ENCODE results near the gene PDE10A. TPM values are rescaled to one million over a fixed set of nuclear protein-coding genes. Genes with fewer than 3 reads are reported as not detected.

Gene PDE10A
- total RNA-seq, 4 donors from 2014 or later = 0.59 to 3.1 (median 2.0) TPM

- TF ChIP-seq POLR2AphosphoS5 (IDR thresholded peaks at IDR 0.05) = no peak
- TF ChIP-seq EP300 (IDR thresholded peaks at IDR 0.05) = no peak
- TF ChIP-seq CTCF (IDR thresholded peaks at IDR 0.05) = no peak
- TF ChIP-seq POLR2A (IDR thresholded peaks at IDR 0.05) = no peak
- Histone ChIP-seq H3K9me3 (no peaks in the 10 kb centered on the region), H3K36me3 (no peaks in the 10 kb centered on the region), H3K27me3 (no peaks in the 10 kb centered on the region), H3K4me1 (no peaks in the 10 kb centered on the region), H3K27ac (no peak overlapping the region), H3K4me3 (no peak overlapping the region)
- WGBS = 85% methylated on average over 3 of the region's 3 CpGs
- DNase-seq (ENCODE audit: low spot score in 2 of 2) = no peak
Observed at GRCh38 chr6:165643015-165643414, 20.0 kb downstream of the PDE10A start.

- Histone ChIP-seq H3K27ac (no peak overlapping the region), H3K4me1 (no peaks in the 10 kb centered on the region), H3K36me3 (no peaks in the 10 kb centered on the region), H3K4me3 (no peak overlapping the region), H3K27me3 (no peaks in the 10 kb centered on the region), H3K9me3 (no peaks in the 10 kb centered on the region)
- no peak for TF ChIP-seq POLR2AphosphoS5 (IDR thresholded peaks at IDR 0.05)
- no peak for TF ChIP-seq EP300 (IDR thresholded peaks at IDR 0.05)
- no peak for TF ChIP-seq CTCF (IDR thresholded peaks at IDR 0.05)
- no peak for TF ChIP-seq POLR2A (IDR thresholded peaks at IDR 0.05)
- no peak for DNase-seq (ENCODE audit: low spot score in 2 of 2)
- WGBS = 56% methylated on average over 14 of the region's 15 CpGs
Observed at GRCh38 chr6:165641672-165642156, 21.3 kb downstream of the PDE10A start.

GRCh38 chr6:165640806-165641205, 22.2 kb downstream of the PDE10A start:
- no peaks in the 10 kb centered on the region for H3K27me3 ChIP-seq
- DNase-seq (ENCODE audit: low spot score in 2 of 2) = no peak
- 72% methylated on average over 4 of the region's 4 CpGs for WGBS
- H3K27ac ChIP-seq = no peak overlapping the region
- no peak for TF ChIP-seq POLR2AphosphoS5 (IDR thresholded peaks at IDR 0.05)
- no peak for TF ChIP-seq CTCF (IDR thresholded peaks at IDR 0.05)
- no peak for TF ChIP-seq EP300 (IDR thresholded peaks at IDR 0.05)
- no peak for TF ChIP-seq POLR2A (IDR thresholded peaks at IDR 0.05)
- H3K36me3 ChIP-seq = no peaks in the 10 kb centered on the region
- no peak overlapping the region for H3K4me3 ChIP-seq
- H3K9me3 ChIP-seq = no peaks in the 10 kb centered on the region
- no peaks in the 10 kb centered on the region for H3K4me1 ChIP-seq

GRCh38 chr6:165638530-165638929, 24.5 kb downstream of the PDE10A start:
- Histone ChIP-seq H3K27ac (no peak overlapping the region), H3K4me1 (no peaks in the 10 kb centered on the region), H3K36me3 (no peaks in the 10 kb centered on the region), H3K4me3 (no peak overlapping the region), H3K9me3 (no peaks in the 10 kb centered on the region), H3K27me3 (no peaks in the 10 kb centered on the region)
- no peak for DNase-seq (ENCODE audit: low spot score in 2 of 2)
- TF ChIP-seq CTCF (IDR thresholded peaks at IDR 0.05) (no peak), POLR2A (IDR thresholded peaks at IDR 0.05) (no peak), EP300 (IDR thresholded peaks at IDR 0.05) (no peak), POLR2AphosphoS5 (IDR thresholded peaks at IDR 0.05) (no peak)
- 92% methylated on average over 2 of the region's 2 CpGs for WGBS

- Histone ChIP-seq H3K27me3 (no peaks in the 10 kb centered on the region), H3K4me3 (no peak overlapping the region), H3K9me3 (no peaks in the 10 kb centered on the region), H3K36me3 (no peaks in the 10 kb centered on the region), H3K27ac (no peak overlapping the region), H3K4me1 (no peaks in the 10 kb centered on the region)
- WGBS = 45% methylated on average over 11 of the region's 11 CpGs
- TF ChIP-seq POLR2AphosphoS5 (IDR thresholded peaks at IDR 0.05) = no peak
- no peak for TF ChIP-seq CTCF (IDR thresholded peaks at IDR 0.05)
- TF ChIP-seq POLR2A (IDR thresholded peaks at IDR 0.05) = no peak
- TF ChIP-seq EP300 (IDR thresholded peaks at IDR 0.05) = no peak
- no peak for DNase-seq (ENCODE audit: low spot score in 2 of 2)
Observed at GRCh38 chr6:165637586-165637985, 25.5 kb downstream of the PDE10A start.

Data from suprapubic skin (tissue), 4 donors.